HUES6 (cell line): ENCODE data around the gene WDR38.
"Not testable (repeated sequence)": the region's sequence is repeated elsewhere in the genome, so short reads cannot be mapped to it uniquely, and the experiment has no call there.

Source experiments
- H3K27ac ChIP-seq: 2 replicates; pipeline ENCODE4 v1.7.0; 2013; ENCODE audit warnings: low read depth, mild to moderate bottlenecking, low read length, inconsistent platforms
- H3K27me3 ChIP-seq: 2 replicates; pipeline ENCODE4 v1.6.1; 2013; ENCODE audit warnings: low read length; ENCODE audit not compliant: control insufficient read depth, insufficient read depth
- H3K36me3 ChIP-seq: 2 replicates; pipeline ENCODE4 v1.6.1; 2013; ENCODE audit warnings: low read length; ENCODE audit not compliant: control insufficient read depth, insufficient read depth
- H3K4me1 ChIP-seq: 2 replicates; pipeline ENCODE4 v1.6.1; 2013; ENCODE audit warnings: low read length; ENCODE audit not compliant: control insufficient read depth, insufficient read depth
- H3K4me3 ChIP-seq: 2 replicates; pipeline ENCODE4 v1.5.1; 2013; ENCODE audit warnings: low read depth, low read length
- H3K9ac ChIP-seq: one replicate; pipeline ENCODE4 v1.6.1; 2013; ENCODE audit warnings: mild to moderate bottlenecking, low read length
- H3K9me3 ChIP-seq: 2 replicates; pipeline ENCODE4 v1.6.1; 2013; ENCODE audit warnings: low read depth, low read length; ENCODE audit not compliant: control insufficient read depth, insufficient read depth

WDR38 gene

DNA sequence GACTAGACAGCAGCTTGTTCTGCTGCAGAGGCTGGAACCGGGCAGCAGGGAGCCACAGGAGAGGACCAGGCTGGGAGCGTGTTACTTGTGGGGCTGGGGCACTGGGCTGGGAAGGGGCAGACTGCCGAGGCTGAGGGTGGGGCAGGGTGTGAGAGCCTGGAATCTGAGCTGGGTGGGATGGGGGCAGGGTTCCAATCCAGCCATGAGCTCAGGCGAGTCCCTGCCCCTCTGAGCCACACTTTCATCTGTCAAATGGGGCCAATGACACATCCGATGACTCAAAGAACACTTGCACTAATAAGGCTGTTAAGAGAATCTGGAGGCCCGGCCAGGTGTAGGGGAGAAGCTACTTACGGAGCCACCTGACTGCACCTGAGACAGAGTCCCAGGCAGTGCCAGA is 18.7 kb upstream of the WDR38 start:
- no peak overlapping the region for H3K27ac ChIP-seq
- H3K9me3 ChIP-seq, result no peaks in the 10 kb centered on the region
- H3K4me1 ChIP-seq, result peaks cover 3% of the 10 kb centered on the region; the same call in 1 of the 2 replicates
- no peak overlapping the region for H3K4me3 ChIP-seq
- H3K9ac ChIP-seq, result no peak overlapping the region
- no peaks in the 10 kb centered on the region for H3K27me3 ChIP-seq
- H3K36me3 ChIP-seq, result no peaks in the 10 kb centered on the region

DNA sequence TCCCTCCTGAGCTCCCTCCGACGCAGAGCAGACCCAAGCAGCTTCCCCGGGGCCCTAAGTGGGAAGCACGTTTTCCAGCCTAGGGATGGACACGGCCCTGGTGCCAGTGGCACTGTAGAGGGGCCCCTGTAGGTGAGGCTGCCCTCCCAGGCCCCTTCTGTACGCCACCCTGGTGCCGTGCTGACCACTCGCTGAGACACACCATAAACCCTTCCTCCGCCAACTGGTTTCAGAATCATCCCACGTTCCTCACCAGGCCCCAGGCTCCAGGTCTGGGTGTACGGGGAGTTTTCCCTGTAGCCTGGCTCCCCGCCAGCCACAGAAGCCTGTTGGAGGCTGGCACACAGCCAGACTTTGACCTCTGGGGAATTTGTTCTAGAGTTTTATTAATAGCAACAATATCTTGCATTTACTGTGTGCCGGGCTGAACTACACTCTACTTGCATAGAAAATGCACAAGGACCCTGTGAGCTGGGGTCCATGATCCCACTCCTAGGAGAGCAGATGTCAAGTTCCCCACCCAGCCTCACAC is 18.2 kb upstream of the WDR38 start:
- H3K27ac ChIP-seq, result no peak overlapping the region
- H3K4me3 ChIP-seq, result no peak overlapping the region
- H3K36me3 ChIP-seq, result no peaks in the 10 kb centered on the region
- H3K9me3 ChIP-seq, result no peaks in the 10 kb centered on the region
- H3K4me1 ChIP-seq, result peaks cover 7% of the 10 kb centered on the region
- no peak overlapping the region for H3K9ac ChIP-seq
- no peaks in the 10 kb centered on the region for H3K27me3 ChIP-seq

DNA sequence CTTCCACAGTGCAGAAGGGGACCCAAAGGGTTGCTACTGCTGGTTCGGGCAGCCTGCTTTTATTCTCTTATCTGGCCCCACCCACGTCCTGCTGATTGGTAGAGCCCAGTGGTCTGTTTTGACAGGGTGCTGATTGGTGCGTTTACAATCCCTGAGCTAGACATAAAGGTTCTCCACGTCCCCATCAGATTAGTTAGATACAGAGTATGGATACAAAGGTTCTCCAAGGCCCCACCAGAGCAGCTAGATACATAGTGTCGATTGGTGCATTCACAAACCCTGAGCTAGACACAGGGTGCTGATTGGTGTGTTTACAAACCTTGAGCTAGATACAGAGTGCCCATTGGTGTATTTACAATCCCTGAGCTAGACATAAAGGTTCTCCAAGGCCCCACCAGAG is 15.1 kb upstream of the WDR38 start:
- peaks cover 10% of the 10 kb centered on the region for H3K4me1 ChIP-seq
- H3K9me3 ChIP-seq, H3K36me3 ChIP-seq, H3K27me3 ChIP-seq, H3K4me3 ChIP-seq, H3K9ac ChIP-seq, H3K27ac ChIP-seq: not testable (repeated sequence)

GRCh38 chr9:124838567-124839275 is 14.5 kb upstream of the WDR38 start:
- not testable (repeated sequence) for H3K4me3 ChIP-seq, H3K9me3 ChIP-seq, H3K9ac ChIP-seq, H3K27ac ChIP-seq, H3K27me3 ChIP-seq, H3K36me3 ChIP-seq
- H3K4me1 ChIP-seq, result peaks cover 10% of the 10 kb centered on the region

DNA sequence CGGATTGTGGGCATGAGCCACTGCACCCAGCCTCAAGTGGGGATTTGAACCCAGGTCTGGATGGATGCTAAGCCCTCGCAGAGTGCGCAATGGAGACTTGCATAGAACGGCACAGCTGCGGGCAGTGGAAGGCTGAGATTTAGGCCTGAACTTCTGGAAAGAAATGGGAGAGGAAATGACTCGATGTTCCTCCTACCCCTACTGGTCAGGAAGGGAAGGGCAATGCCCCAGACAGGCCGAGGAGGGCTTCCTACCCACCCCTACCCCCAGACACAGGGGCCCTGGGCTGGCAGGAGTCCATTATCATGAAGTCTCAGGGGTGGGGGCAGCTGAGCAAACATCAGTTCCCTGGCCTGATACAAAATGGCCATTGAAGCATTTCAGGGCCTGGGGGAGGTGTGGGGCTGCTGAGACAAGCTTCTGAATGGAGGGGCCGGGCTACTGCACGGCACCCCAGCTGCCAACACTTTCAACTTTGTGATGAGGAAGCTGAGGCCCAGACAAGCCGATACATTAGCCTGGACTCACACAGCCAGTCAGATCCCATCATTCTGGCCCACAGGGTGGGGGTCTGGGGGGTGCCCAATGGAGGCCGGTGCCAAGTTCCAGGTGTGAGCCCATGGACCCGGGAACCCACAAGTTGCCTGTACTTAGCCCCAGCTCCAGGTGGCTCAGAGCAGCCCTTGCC is 13.5 kb upstream of the WDR38 start:
- Histone ChIP-seq H3K4me3 (no peak overlapping the region), H3K36me3 (no peaks in the 10 kb centered on the region), H3K9ac (no peak overlapping the region), H3K9me3 (no peaks in the 10 kb centered on the region), H3K27ac (no peak overlapping the region), H3K27me3 (no peaks in the 10 kb centered on the region), H3K4me1 (peaks cover 10% of the 10 kb centered on the region; the same call in 1 of the 2 replicates)

DNA sequence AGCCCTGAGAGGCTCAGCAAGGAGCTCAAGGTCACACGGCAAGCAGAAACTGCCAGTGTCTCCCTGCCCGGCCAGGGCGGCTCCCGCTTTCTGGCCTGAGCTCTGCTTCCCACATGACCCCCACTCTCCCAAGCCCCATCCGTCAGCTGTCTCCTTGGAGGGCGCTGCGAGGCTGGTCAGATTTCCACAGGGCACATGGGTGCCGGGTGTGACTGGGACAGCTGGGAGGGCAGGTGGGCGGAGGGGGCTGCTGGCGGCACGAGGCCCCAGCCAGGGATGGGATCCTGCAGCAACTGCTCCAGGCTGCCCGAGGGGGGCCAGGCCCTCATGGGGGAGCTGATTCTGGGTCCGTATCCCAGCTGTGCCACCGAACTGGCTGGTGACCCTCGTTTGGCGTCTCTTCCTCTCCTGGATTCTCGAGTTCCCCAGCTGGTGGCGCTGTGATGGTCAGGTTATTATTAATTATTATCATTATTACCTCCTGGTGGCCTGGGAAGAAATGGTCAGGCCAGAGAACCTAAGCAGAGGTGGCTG is 12.9 kb upstream of the WDR38 start:
- no peak overlapping the region for H3K27ac ChIP-seq
- no peaks in the 10 kb centered on the region for H3K9me3 ChIP-seq
- H3K9ac ChIP-seq, result no peak overlapping the region
- no peaks in the 10 kb centered on the region for H3K36me3 ChIP-seq
- no peaks in the 10 kb centered on the region for H3K27me3 ChIP-seq
- peaks cover 10% of the 10 kb centered on the region; the same call in 1 of the 2 replicates for H3K4me1 ChIP-seq
- H3K4me3 ChIP-seq, result no peak overlapping the region

DNA sequence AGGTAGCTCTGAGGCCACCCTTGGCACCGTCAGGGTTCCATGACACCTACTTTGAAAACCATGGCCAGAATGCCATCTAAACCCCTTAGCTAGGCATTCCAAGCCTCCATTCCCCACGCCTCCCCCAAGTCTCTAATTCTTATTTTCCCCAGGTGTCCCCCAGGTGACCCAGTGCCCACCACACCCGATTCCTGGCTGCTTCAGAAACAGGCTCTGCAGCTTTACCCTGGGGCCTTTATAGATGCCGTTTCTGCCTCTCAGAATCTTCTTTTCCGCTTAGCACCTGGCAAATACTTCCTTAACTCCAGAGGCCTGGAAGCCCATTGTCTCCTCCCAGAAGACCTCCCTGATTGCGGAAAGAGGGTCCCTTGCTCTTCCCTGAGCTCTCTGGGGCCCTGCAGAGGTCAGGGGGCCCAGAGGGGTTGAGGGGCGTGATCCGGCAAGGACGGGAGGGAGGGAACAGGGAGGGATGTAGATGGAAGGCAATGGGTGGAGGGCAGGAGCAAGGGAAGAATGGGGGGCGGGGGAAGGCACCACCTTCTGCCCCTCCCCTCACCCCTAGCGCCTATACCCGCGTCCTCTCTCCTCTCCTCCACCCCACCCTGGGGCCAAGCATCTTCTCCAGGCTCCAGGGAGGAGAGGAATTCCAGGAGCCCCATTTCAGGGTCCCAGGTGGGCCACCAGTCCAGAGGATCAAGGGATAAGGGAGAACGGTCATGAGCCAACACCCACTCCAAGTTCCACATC is 12.0 kb upstream of the WDR38 start:
- Histone ChIP-seq H3K9me3 (no peaks in the 10 kb centered on the region), H3K9ac (no peak overlapping the region), H3K4me3 (no peak overlapping the region), H3K27me3 (no peaks in the 10 kb centered on the region), H3K36me3 (no peaks in the 10 kb centered on the region), H3K27ac (no peak overlapping the region), H3K4me1 (peaks cover 10% of the 10 kb centered on the region; the same call in 1 of the 2 replicates)

DNA sequence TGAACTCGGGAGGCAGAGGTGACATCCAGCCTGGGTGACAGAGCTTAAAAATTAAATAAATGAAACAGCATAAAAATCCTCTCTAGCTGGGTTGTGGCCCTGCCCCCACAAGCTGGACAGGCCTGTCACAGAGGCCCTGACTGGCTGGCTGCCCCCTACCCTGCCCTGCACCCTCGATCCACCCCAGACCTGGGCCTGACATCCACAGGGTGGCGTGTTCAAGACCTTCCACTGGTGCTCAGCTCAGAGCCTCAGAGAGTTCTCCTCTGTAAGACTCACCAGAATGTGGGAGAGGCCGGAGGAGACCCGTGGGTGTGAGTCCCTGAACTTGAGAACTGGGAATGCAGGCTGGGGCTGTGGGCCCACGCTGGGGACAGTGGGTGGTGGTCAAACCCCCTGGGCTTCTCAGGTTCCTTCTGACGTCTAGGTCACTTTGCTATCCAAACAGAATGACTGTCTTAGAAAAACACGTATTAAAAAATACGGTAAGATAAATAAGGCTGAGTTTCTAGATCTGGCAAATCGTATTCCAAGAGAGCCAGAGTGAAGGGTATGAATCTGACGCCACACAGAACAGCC is 9.7 kb upstream of the WDR38 start:
- H3K27me3 ChIP-seq, result no peaks in the 10 kb centered on the region
- no peak overlapping the region for H3K9ac ChIP-seq
- no peak overlapping the region for H3K4me3 ChIP-seq
- H3K4me1 ChIP-seq, result peaks cover 10% of the 10 kb centered on the region; the same call in 1 of the 2 replicates
- no peaks in the 10 kb centered on the region for H3K36me3 ChIP-seq
- H3K27ac ChIP-seq, result no peak overlapping the region
- H3K9me3 ChIP-seq, result no peaks in the 10 kb centered on the region

- Histone ChIP-seq H3K9ac (no peak overlapping the region), H3K4me1 (peaks cover 10% of the 10 kb centered on the region; the same call in 1 of the 2 replicates), H3K9me3 (no peaks in the 10 kb centered on the region), H3K27ac (no peak overlapping the region), H3K4me3 (no peak overlapping the region), H3K27me3 (no peaks in the 10 kb centered on the region), H3K36me3 (no peaks in the 10 kb centered on the region)
Observed at GRCh38 chr9:124844291-124844690, 9.0 kb upstream of the WDR38 start.

DNA sequence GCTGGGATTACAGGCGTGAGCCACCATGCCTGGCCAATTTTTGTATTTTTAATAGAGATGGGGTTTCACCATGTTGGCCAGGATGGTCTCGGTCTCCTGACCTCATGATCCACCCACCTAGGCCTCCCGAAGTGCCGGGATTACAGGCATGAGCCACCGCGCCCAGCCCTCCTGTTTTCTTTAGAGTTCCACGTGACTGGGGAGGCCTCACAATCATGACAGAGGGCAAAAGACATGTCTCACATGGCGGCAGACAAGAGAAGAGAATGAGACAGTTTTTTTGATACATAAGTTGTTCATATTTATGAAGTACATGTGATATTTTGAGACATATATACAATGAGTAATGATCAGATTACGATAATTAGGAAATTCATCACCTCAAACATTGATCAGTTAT is 6.8 kb upstream of the WDR38 start:
- not testable (repeated sequence) for H3K4me1 ChIP-seq, H3K27me3 ChIP-seq, H3K4me3 ChIP-seq, H3K36me3 ChIP-seq, H3K9ac ChIP-seq, H3K9me3 ChIP-seq, H3K27ac ChIP-seq
